GM13977 (cell line): ENCODE data around the gene SERPINB2.

Experiments
- DNase-seq: peaks from one replicate; pipeline ENCODE4 v3.0.0; 2012; ENCODE audit warnings: low spot score
- CTCF ChIP-seq: IDR thresholded peaks from 2 replicates; pipeline ENCODE4 v1.5.1; 2012; ENCODE audit warnings: mild to moderate bottlenecking, control low read depth; ENCODE audit not compliant: insufficient read depth; ENCODE audit errors: extremely low read depth, missing control alignments
- in situ Hi-C: fragments of 300-500 bp; cut with MboI; formaldehyde crosslinking; loops from one replicate; pipeline ENCODE4 v1.12.0; 2022; ENCODE audit warnings: low sequenced_read_pairs, low pct_unique_long_range_greater_than_20kb, mixed read lengths, inconsistent platforms; ENCODE audit not compliant: unreplicated experiment

SERPINB2 gene

GRCh38 chr18:63882333-63883141 is 5.0 kb upstream of the SERPINB2 start:
- in situ Hi-C loops, result no loop called here
- no peak for TF ChIP-seq CTCF
- DNase-seq, result no peak

DNA sequence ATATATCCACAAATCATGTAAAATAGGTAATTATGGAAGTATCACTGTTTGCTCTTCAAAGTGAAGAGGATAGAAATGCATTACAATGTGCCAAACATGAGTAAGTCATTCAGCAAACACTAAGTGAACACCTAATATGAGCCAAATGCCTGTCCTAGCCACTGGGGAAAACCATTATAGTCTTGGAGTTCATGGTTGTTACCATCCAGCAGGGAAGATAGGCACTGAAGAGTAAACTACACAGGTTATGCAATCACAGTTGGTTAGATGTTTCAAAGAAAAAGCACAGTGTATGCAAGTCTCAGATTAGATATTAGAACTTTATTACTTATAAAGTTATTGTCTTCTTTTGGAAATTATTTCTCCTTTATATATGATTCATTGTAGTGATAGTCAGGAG is 3.9 kb upstream of the SERPINB2 start:
- TF ChIP-seq CTCF, result no peak
- in situ Hi-C loops, result no loop called here
- DNase-seq, result no peak

DNA sequence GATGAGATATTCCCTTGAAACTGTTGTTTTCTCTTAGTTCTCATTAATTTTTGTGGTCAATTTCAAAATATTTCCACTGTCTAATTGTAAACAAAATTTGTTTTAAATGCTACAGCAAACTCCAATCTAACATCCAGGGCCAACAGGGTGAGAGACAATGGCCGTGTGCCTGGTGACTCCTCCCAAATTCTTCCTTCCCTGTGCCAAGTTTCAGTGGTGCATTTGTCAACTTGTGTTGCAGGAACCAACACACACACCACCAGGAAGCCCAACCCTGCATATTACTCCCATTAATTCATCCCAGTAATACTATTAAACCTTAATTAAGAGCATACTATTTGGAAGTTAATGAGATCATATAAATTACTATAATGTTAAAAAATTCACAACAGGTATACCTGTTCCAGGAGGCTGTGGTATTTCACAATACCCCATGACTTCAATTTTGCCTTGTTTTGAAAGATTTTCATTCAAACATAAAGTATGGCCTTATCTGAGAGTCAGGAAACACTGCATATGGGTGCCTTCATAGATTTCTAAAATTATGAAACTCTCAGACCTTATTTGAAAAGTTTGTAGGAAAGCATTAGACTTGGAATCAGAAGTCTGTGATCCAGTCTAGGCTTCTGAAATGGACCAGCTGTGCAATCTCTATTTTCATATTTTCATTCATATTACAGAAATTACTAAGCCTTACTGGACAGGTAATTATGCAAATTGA is 1.1 kb downstream of the SERPINB2 start:
- no peak for DNase-seq
- no peak for TF ChIP-seq CTCF
- in situ Hi-C loops, result no loop called here

GRCh38 chr18:63889626-63890025 is 2.1 kb downstream of the SERPINB2 start:
- TF ChIP-seq CTCF, result no peak
- in situ Hi-C loops, result no loop called here
- DNase-seq, result no peak

DNA sequence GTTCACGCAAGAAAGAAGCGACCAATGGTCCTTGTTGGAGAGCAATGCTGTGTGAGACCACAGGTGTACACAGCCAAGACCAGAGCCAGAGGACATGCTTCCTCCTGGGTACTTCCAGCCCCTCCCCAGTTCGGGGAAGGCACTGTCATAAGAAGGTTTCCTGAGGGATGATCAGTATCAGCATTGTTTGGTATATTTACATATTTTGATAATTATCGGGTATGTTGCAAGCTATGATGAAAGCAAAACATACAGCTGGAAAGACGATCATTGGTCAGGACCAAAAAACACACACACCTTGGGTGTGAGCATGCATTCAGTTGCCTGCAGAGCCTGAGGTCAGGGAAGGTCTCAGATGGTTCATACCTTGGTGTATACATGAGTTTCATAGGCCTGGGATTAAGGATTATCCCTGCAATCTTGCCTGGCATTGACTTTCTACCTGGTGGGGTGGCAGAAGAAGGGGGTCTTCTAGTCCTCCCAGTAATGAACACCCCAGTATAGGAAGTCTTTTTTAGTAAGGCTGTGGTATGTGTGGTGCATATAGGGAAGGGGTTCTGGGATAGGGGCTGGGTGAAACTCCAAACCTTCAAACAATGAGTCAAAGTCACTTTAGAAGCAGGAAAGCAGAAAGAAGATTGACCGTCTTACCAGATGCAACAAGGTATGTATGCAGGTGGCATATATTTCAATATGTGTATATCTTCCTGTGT is 2.9 kb downstream of the SERPINB2 start:
- DNase-seq, result no peak
- in situ Hi-C loops, result no loop called here
- no peak for TF ChIP-seq CTCF

DNA sequence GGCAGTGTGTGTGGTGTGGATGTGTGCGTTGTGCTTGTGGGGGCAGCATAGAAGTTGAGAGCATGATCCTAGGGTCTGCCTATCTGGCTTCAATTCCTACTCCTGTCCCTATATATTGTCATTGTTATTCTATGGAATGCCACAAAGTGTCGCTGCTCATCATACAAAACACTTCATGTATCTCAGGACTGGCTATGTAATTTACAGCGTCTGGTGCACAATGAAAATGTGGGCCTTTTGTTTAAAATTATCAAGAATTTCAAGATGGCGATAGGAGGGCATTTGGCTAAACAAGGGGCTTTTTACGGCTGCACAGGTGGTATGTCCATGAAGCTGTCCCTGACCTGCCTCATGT is 3.4 kb downstream of the SERPINB2 start:
- no peak for DNase-seq

More for the DNA sequence above, 3.4 kb downstream of the SERPINB2 start:
- in situ Hi-C loops, result no loop called here
- TF ChIP-seq CTCF, result peak; percentile 45
